Activated CD8-positive, alpha-beta T cell treated with anti-CD3 and anti-CD28 coated beads for 36 hours (primary cell): ENCODE results near the gene CDC27. TPM values are rescaled to one million over a fixed set of nuclear protein-coding genes. Genes with fewer than 3 reads are reported as not detected.
"Not testable (repeated sequence)": the region's sequence is repeated elsewhere in the genome, so short reads cannot be mapped to it uniquely, and the experiment has no call there.

ENCODE experiments used
- ATAC-seq: fragments of 200-7000 bp; cut with Tn5 transposase; one replicate; pipeline ENCODE4 v1.10.0; 2021; ENCODE audit warnings: mild to moderate bottlenecking, moderate library complexity
- CTCF ChIA-PET: fragments of 350-600 bp; sonication (Branson Sonifier 250); formaldehyde crosslinking; loops from one replicate; lab custom pipeline; 2021; ENCODE audit warnings: antibody characterized with exemption; lab: Charles Lee
- POLR2A ChIA-PET: fragments of 350-600 bp; sonication (Branson Sonifier 250); formaldehyde crosslinking; loops from one replicate; lab custom pipeline; 2021; ENCODE audit warnings: antibody characterized with exemption; lab: Charles Lee
- DNase-seq: peaks from one replicate; pipeline ENCODE4 v3.0.0-alpha.2; 2020
- H3K27ac Mint-ChIP-seq: one replicate; pipeline ENCODE4 v1.8.0; 2021; ENCODE audit warnings: mild to moderate bottlenecking, mixed read lengths
- H3K27me3 Mint-ChIP-seq: one replicate; pipeline ENCODE4 v1.8.0; 2021; ENCODE audit warnings: mixed read lengths
- H3K36me3 Mint-ChIP-seq: one replicate; pipeline ENCODE4 v1.8.0; 2021; ENCODE audit warnings: low read depth, mixed read lengths
- H3K4me1 Mint-ChIP-seq: one replicate; pipeline ENCODE4 v1.8.0; 2021; ENCODE audit warnings: low read depth, mixed read lengths
- H3K4me3 Mint-ChIP-seq: one replicate; pipeline ENCODE4 v1.8.0; 2021; ENCODE audit warnings: mild to moderate bottlenecking, moderate library complexity, mixed read lengths
- H3K9me3 Mint-ChIP-seq: one replicate; pipeline ENCODE4 v1.8.0; 2021; ENCODE audit warnings: mixed read lengths
- CTCF ChIP-seq: fragments of 200-600 bp; IDR thresholded peaks from one replicate; pipeline ENCODE4 v1.8.0; 2022; ENCODE audit warnings: antibody characterized with exemption, mild to moderate bottlenecking
- intact Hi-C: fragments of 100-400 bp; cut with micrococcal nuclease; formaldehyde crosslinking; loops from one replicate; pipeline ENCODE4 v1.10.0; 2022
- total RNA-seq, 2 experiments: library from RNA; stranded (reverse); gene quantifications; one replicate each; pipeline ENCODE4 v1.2.3, GENCODE V29; 2021

Gene CDC27
- total RNA-seq, 2 experiments from 2014 or later: 103 TPM

- H3K27ac Mint-ChIP-seq: peak overlapping the region; percentile 16
- ChIA-PET CTCF (no interaction called here), POLR2A (no interaction called here)
- peaks cover 22% of the 10 kb centered on the region for H3K36me3 Mint-ChIP-seq
- no peak for ATAC-seq
- H3K9me3 Mint-ChIP-seq: no peaks in the 10 kb centered on the region
- no peak overlapping the region for H3K4me3 Mint-ChIP-seq
- no peak for TF ChIP-seq CTCF
- no peaks in the 10 kb centered on the region for H3K27me3 Mint-ChIP-seq
- intact Hi-C loops: no loop called here
- H3K4me1 Mint-ChIP-seq: peaks cover 52% of the 10 kb centered on the region
- no peak for DNase-seq
Measured at GRCh38 chr17:47180337-47180736, 8.8 kb downstream of the CDC27 start.

GRCh38 chr17:47179141-47179540 lies 10.0 kb downstream of the CDC27 start:
- ChIA-PET CTCF (no interaction called here), POLR2A (no interaction called here)
- Mint-ChIP-seq H3K36me3 (peaks cover 24% of the 10 kb centered on the region), H3K4me1 (peaks cover 49% of the 10 kb centered on the region), H3K27me3 (no peaks in the 10 kb centered on the region), H3K9me3 (no peaks in the 10 kb centered on the region), H3K4me3 (no peak overlapping the region), H3K27ac (no peak overlapping the region)
- no peak for TF ChIP-seq CTCF
- intact Hi-C loops: no loop called here
- no peak for DNase-seq
- no peak for ATAC-seq

GRCh38 chr17:47177261-47177660 lies 11.8 kb downstream of the CDC27 start:
- no peak for ATAC-seq
- ChIA-PET POLR2A (no interaction called here), CTCF (no interaction called here)
- Mint-ChIP-seq H3K36me3 (peaks cover 24% of the 10 kb centered on the region), H3K27me3 (no peaks in the 10 kb centered on the region), H3K27ac (no peak overlapping the region), H3K9me3 (no peaks in the 10 kb centered on the region), H3K4me3 (no peak overlapping the region), H3K4me1 (peaks cover 48% of the 10 kb centered on the region)
- intact Hi-C loops: no loop called here
- no peak for TF ChIP-seq CTCF
- no peak for DNase-seq

- no peaks in the 10 kb centered on the region for H3K9me3 Mint-ChIP-seq
- H3K4me3 Mint-ChIP-seq: no peak overlapping the region
- no peak for TF ChIP-seq CTCF
- H3K27me3 Mint-ChIP-seq: no peaks in the 10 kb centered on the region
- ATAC-seq (no peak), DNase-seq (no peak)
- peaks cover 41% of the 10 kb centered on the region for H3K4me1 Mint-ChIP-seq
- intact Hi-C loops: no loop called here
- ChIA-PET POLR2A (interaction anchor here (1.2 kb wide), 1 partner anchor 139 kb away, joined by 3 read pairs; no protein-coding TSS in a partner anchor), CTCF (no interaction called here)
- H3K27ac Mint-ChIP-seq: no peak overlapping the region
- peaks cover 21% of the 10 kb centered on the region for H3K36me3 Mint-ChIP-seq
Measured at GRCh38 chr17:47176389-47176826, 12.7 kb downstream of the CDC27 start.

- DNase-seq, H3K9me3 Mint-ChIP-seq, CTCF ChIA-PET, ATAC-seq, POLR2A ChIA-PET, H3K4me3 Mint-ChIP-seq, intact Hi-C loops, H3K27me3 Mint-ChIP-seq, H3K27ac Mint-ChIP-seq: not testable (repeated sequence)
- Mint-ChIP-seq H3K4me1 (peaks cover 37% of the 10 kb centered on the region), H3K36me3 (peaks cover 17% of the 10 kb centered on the region)
Measured at GRCh38 chr17:47174823-47175222, 14.3 kb downstream of the CDC27 start.
